Transverse colon (tissue), 4 donors: Measurements from ENCODE around the gene GCSAM. TPM values are rescaled to one million over a fixed set of nuclear protein-coding genes. Genes with fewer than 3 reads are reported as not detected.
"Not testable (repeated sequence)": the region's sequence is repeated elsewhere in the genome, so short reads cannot be mapped to it uniquely, and the experiment has no call there.

Experiments
- DNase-seq: peaks from one replicate; pipeline ENCODE4 v3.0.0-alpha.2; 2019
- H3K27ac ChIP-seq, 4 donors: fragments of 200-600 bp; sonication (generic); 2 replicates each; pipeline ENCODE4 v1.5.1; 2016 to 2018; ENCODE audit warnings: inconsistent platforms in 4 of 4
- H3K27me3 ChIP-seq: fragments of 200-600 bp; sonication (generic); 2 replicates; pipeline ENCODE4 v1.5.1; 2017; ENCODE audit warnings: inconsistent platforms
- H3K36me3 ChIP-seq, 4 donors: fragments of 200-600 bp; sonication (generic); 2 replicates each; pipeline ENCODE4 v1.5.1; 2017 to 2019; ENCODE audit warnings: inconsistent platforms in 4 of 4
- H3K4me1 ChIP-seq, 4 donors: fragments of 200-600 bp; sonication (generic); 2 replicates each; pipeline ENCODE4 v1.5.1; 2017 to 2020; ENCODE audit warnings: inconsistent platforms in 4 of 4
- H3K4me3 ChIP-seq, 4 donors: fragments of 200-600 bp; sonication (generic); 1 replicate in 1 of 4; 2 replicates in 3 of 4; pipeline versions ENCODE4 v1.5.1 to v1.6.1; 2017 to 2019; ENCODE audit warnings: inconsistent platforms in 4 of 4
- H3K9me3 ChIP-seq, 2 donors: fragments of 200-600 bp; sonication (generic); 2 replicates each; pipeline ENCODE4 v1.5.1; 2017 to 2019; ENCODE audit warnings: inconsistent platforms in 2 of 2
- EP300 ChIP-seq: sonication (generic); formaldehyde crosslinking; IDR thresholded peaks from one replicate; pipeline ENCODE4 v1.6.1; 2017; ENCODE audit warnings: antibody characterized with exemption, low read depth
- POLR2A ChIP-seq: fragments of 450-650 bp; IDR thresholded peaks from one replicate; pipeline ENCODE4 v1.6.1; 2016; ENCODE audit warnings: antibody characterized with exemption, mild to moderate bottlenecking, moderate library complexity
- POLR2AphosphoS5 ChIP-seq, 3 donors: sonication (generic); formaldehyde crosslinking; IDR thresholded peaks; one replicate each; pipeline ENCODE4 v1.6.1; 2016; ENCODE audit warnings: antibody characterized with exemption in 3 of 3
- WGBS, 2 donors: methylation state at CpG; one replicate each; pipeline ENCODE4 v1.1.5; 2018; ENCODE audit warnings: low coverage in 1 of 2; 5-methylcytosine and 5-hydroxymethylcytosine counted together
- in situ Hi-C, 4 donors: fragments of 200-750 bp; cut with MboI; loops; one replicate each; pipeline versions ENCODE4 v1.15.0 to v1.15.1; 2017; ENCODE audit warnings: low sequenced_read_pairs in 3 of 4, low pct_ligation_motif_present in 1 of 4, low pct_unique_long_range_greater_than_20kb in 1 of 4
- intact Hi-C: fragments of 100-400 bp; cut with DNase I; formaldehyde crosslinking; loops from one replicate; pipeline ENCODE4 v1.15.1; 2023; ENCODE audit warnings: low total_unique reads
- small RNA-seq, 4 donors: library from RNA; depleted of rRNA; stranded (forward); fragments of <200 nt; gene quantifications; one replicate each; pipeline ENCODE3, GENCODE V24; 2016
- total RNA-seq, 4 donors: library from RNA; depleted of rRNA; stranded (reverse); fragments of >200 nt; gene quantifications; one replicate each; pipeline ENCODE4 v1.1.0, GENCODE V29; 2016
- TF ChIP-seq, protein P1 (sequence below), 5 experiments: fragments of 200-600 bp in 3 of 5; fragments of 450-650 bp in 2 of 5; sonication (generic) in 3 of 5; IDR thresholded peaks; 1 replicate in 2 of 5; 2 replicates in 3 of 5; pipeline ENCODE4 v1.5.1; 2016 to 2017; ENCODE audit warnings: antibody characterized with exemption in 5 of 5, inconsistent platforms in 3 of 5, mild to moderate bottlenecking in 2 of 5, moderate library complexity in 1 of 5

Gene GCSAM
- total RNA-seq, 4 donors from 2014 or later, result 0.64 to 0.68 TPM; not detected in 2

DNA sequence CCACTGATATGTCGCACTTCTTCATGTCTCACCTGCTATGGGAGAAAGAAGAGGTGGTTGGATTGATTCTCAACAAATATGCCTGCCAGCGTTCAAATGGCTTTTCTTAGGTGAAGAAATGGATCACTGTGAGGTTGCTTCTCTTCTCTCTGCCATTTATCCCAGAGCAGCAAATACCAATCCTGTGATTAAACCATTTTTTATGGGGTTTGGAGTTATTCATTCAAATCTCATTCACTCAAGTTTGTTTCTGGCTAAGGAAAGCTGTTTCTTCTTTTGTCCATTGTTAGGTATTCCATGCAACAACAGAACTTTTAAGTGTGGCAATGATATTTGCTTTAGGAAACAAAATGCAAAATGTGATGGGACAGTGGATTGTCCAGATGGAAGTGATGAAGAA is 59.0 kb downstream of the GCSAM start:
- WGBS, 2 donors, result 86 to 100% methylated on average over 2 of the region's 2 CpGs
- in situ Hi-C loops (no loop called here), intact Hi-C loops (no loop called here)
- H3K4me1 ChIP-seq, result peaks cover 3 to 33% (median 10%) of the 10 kb centered on the region in 4 donors
- DNase-seq, result no peak
- H3K4me3 ChIP-seq, result no peak overlapping the region
- H3K27me3 ChIP-seq, result no peaks in the 10 kb centered on the region
- H3K36me3 ChIP-seq, result no peaks in the 10 kb centered on the region
- no peaks in the 10 kb centered on the region for H3K9me3 ChIP-seq
- H3K27ac ChIP-seq, result no peak overlapping the region
- TF ChIP-seq POLR2AphosphoS5 (IDR thresholded peaks at IDR 0.05) (no peak), POLR2A (no peak), EP300 (no peak)
- TF ChIP-seq, protein P1, sequence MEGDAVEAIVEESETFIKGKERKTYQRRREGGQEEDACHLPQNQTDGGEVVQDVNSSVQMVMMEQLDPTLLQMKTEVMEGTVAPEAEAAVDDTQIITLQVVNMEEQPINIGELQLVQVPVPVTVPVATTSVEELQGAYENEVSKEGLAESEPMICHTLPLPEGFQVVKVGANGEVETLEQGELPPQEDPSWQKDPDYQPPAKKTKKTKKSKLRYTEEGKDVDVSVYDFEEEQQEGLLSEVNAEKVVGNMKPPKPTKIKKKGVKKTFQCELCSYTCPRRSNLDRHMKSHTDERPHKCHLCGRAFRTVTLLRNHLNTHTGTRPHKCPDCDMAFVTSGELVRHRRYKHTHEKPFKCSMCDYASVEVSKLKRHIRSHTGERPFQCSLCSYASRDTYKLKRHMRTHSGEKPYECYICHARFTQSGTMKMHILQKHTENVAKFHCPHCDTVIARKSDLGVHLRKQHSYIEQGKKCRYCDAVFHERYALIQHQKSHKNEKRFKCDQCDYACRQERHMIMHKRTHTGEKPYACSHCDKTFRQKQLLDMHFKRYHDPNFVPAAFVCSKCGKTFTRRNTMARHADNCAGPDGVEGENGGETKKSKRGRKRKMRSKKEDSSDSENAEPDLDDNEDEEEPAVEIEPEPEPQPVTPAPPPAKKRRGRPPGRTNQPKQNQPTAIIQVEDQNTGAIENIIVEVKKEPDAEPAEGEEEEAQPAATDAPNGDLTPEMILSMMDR (IDR thresholded peaks at IDR 0.05), result no peak

- peak overlapping the region; percentile 72 to 80 (median 76) for H3K27ac ChIP-seq
- peak overlapping the region in 1 of 4 donors; percentile 0 for H3K4me3 ChIP-seq
- H3K36me3 ChIP-seq, intact Hi-C loops, H3K9me3 ChIP-seq, H3K27me3 ChIP-seq, in situ Hi-C loops: not testable (repeated sequence)
- 48 to 50% methylated on average over 2 to 8 of the region's 8 CpGs for WGBS, 2 donors
- DNase-seq, result peak; percentile 83
- H3K4me1 ChIP-seq, result peaks cover 3 to 33% (median 10%) of the 10 kb centered on the region in 4 donors
- TF ChIP-seq POLR2A (peak; percentile 38), POLR2AphosphoS5 (IDR thresholded peaks at IDR 0.05) (peak in 1 of 3 donors; percentile 35)
Measured at GRCh38 chr3:112072387-112073060, 60.5 kb downstream of the GCSAM start.

Small RNA genes lying within 50 kb of the gene (small RNA-seq; reads per million reads assigned to genes)
- 0 reads per million in 4 donors for gene MIR567

Other genes with a start within 250 kb of the GCSAM start
- 10 to 100 TPM in 2 of 4 donors, 1 to 10 TPM in 2; 2.2 to 23.3 (median 9.3) TPM for gene ABHD10, start 154.2 kb downstream of the GCSAM start, total RNA-seq
- gene TAGLN3, start 134.3 kb downstream of the GCSAM start, total RNA-seq, result 1 to 10 TPM in 1 of 4 donors, under 1 TPM in 2, not detected in 1; 0.64 to 1.5 (median 0.68) TPM
- not detected for gene TMPRSS7, start 98.5 kb downstream of the GCSAM start, total RNA-seq
- 10 to 100 TPM; 26.9 to 65.7 (median 47.1) TPM for gene C3orf52, start 46.9 kb downstream of the GCSAM start, total RNA-seq
- gene SLC9C1, start 161.0 kb upstream of the GCSAM start, total RNA-seq, result not detected
- gene CD200, start 199.9 kb upstream of the GCSAM start, total RNA-seq, result 1 to 10 TPM in 3 of 4 donors, not detected in 1; 1.1 to 4.1 (median 3.6) TPM